Right cardiac atrium (tissue), 5 donors: Measurements from ENCODE around the gene TUT7. TPM values are rescaled to one million over a fixed set of nuclear protein-coding genes. Genes with fewer than 3 reads are reported as not detected.

Source experiments
- ATAC-seq, 2 donors: fragments of 200-7000 bp; cut with Tn5 transposase; one replicate each; pipeline versions ENCODE4 v1.8.0 to v1.9.1; 2020; ENCODE audit warnings: moderate library complexity in 2 of 2, mild to moderate bottlenecking in 1 of 2
- DNase-seq, 3 donors: peaks; one replicate each; pipeline ENCODE4 v3.0.0-alpha.2; 2020
- H3K27ac ChIP-seq: one replicate; pipeline ENCODE4 v1.5.1; 2013; ENCODE audit warnings: mild to moderate bottlenecking, low read length, control low read depth, moderate library complexity
- H3K27me3 ChIP-seq: one replicate; pipeline ENCODE4 v1.6.1; 2013; ENCODE audit not compliant: control insufficient read depth, insufficient read depth
- H3K4me1 ChIP-seq: one replicate; pipeline ENCODE4 v1.6.1; 2013; ENCODE audit warnings: low read length; ENCODE audit not compliant: control insufficient read depth, insufficient read depth
- H3K4me3 ChIP-seq: one replicate; pipeline ENCODE4 v1.5.1; 2013; ENCODE audit warnings: low read length, control low read depth
- H3K9me3 ChIP-seq: one replicate; pipeline ENCODE4 v1.6.1; 2013; ENCODE audit warnings: low read length; ENCODE audit not compliant: control insufficient read depth
- WGBS: extraction: QIAGEN DNeasy Blood & Tissue Kit; methylation state at CpG from one replicate; pipeline ENCODE4 v1.1.7; 2013; 5-methylcytosine and 5-hydroxymethylcytosine counted together
- intact Hi-C, 4 donors: fragments of 100-400 bp; cut with DNase I; formaldehyde crosslinking; loops; one replicate each; pipeline versions ENCODE4 v1.11.0 to v1.14.0; 2022 to 2023
- polyA plus RNA-seq: library from polyadenylated mRNA; stranded (reverse); fragments of 200-250 nt; gene quantifications from one replicate; pipeline ENCODE4 v1.2.3, GENCODE V29; 2013
- total RNA-seq, 4 donors: library from RNA; stranded (reverse); fragmentation: NEBNext Ultra II Directional; extraction: Animal tissue kit (Norgen Biotek cat#: 25700); gene quantifications; one replicate each; pipeline ENCODE4 v1.2.1, GENCODE V29; 2021
- donor health status: healthy with polysubstance abuse.
- donor health status: DM: no; HTN: yes; CAD: no.
- donor health status: DM: no; HTN: no; CAD: no.
- donor health status: DM: no; HTN: yes; CAD: no; lungs with severe emphysema.
- donor health status: DM: yes; HTN: yes; CAD: no.

TUT7 gene
- total and polyA plus RNA-seq, 5 donors: 8.4 to 17.0 (median 14.9) TPM

DNA sequence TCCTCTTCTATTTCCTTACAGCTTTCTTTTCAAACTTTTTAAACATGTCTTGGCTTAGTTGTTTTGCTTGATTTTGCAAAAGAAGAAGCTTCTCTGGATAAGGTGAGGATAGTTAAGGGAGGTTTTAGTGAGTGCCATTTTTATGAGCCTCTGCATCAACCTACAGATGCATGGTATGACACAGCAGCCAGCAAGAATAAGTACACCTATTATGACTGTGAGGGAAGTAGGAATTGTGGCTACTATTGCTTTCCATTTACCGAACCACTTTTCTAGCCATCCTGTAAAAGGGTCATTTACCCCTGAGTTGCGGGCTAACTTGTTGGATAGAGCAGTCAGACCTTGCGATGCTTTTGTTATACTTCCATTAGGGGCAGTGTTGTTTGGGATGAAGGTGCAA, 7.0 kb upstream of the TUT7 start:
- Histone ChIP-seq H3K4me1 (no peaks in the 10 kb centered on the region), H3K27me3 (no peaks in the 10 kb centered on the region), H3K27ac (no peak overlapping the region), H3K9me3 (no peaks in the 10 kb centered on the region), H3K4me3 (no peak overlapping the region)
- WGBS: 92% methylated on average over 3 of the region's 3 CpGs
- intact Hi-C loops: no loop called here
- no peak for ATAC-seq
- no peak for DNase-seq

DNA sequence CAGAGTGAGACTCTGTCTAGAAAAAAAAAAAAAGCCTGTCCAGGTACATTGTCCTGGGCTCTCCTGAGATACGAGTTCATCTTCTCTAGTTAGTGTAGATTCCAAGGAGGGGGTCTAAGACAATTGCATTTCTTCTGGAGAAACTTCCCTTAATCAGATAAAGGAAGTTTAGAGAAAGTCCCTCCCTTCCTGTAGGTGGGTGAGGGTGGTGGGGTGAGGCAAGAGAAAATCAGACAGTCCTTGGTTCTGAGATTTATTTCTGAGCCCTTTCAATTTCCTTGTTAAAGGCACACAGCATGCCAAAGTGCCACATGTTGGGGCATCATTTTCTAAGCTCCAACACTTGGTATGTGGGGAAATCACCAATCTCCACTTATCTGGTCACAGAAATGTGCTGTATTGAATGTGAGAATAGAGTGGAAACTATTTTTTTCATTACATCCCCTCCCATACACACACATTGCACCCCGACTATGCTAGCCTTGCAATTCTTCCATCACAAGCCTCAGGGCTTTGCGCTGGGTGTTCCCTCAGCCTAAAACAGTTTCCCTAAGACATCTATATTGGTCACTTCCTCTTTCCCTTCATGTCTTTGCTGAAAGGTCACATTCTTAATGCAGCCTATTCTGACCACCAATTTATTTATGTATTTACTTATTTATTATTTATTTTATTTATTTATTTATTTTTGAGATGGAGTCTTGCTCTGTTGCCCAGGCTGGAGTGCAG, 5.1 kb upstream of the TUT7 start:
- WGBS: 71% methylated on average over 3 of the region's 3 CpGs
- Histone ChIP-seq H3K27ac (no peak overlapping the region), H3K4me3 (no peak overlapping the region), H3K4me1 (no peaks in the 10 kb centered on the region), H3K27me3 (no peaks in the 10 kb centered on the region), H3K9me3 (no peaks in the 10 kb centered on the region)
- DNase-seq (peak in 2 of 3 donors; percentile 14 to 48), ATAC-seq (no peak)
- intact Hi-C loops: no loop called here

DNA sequence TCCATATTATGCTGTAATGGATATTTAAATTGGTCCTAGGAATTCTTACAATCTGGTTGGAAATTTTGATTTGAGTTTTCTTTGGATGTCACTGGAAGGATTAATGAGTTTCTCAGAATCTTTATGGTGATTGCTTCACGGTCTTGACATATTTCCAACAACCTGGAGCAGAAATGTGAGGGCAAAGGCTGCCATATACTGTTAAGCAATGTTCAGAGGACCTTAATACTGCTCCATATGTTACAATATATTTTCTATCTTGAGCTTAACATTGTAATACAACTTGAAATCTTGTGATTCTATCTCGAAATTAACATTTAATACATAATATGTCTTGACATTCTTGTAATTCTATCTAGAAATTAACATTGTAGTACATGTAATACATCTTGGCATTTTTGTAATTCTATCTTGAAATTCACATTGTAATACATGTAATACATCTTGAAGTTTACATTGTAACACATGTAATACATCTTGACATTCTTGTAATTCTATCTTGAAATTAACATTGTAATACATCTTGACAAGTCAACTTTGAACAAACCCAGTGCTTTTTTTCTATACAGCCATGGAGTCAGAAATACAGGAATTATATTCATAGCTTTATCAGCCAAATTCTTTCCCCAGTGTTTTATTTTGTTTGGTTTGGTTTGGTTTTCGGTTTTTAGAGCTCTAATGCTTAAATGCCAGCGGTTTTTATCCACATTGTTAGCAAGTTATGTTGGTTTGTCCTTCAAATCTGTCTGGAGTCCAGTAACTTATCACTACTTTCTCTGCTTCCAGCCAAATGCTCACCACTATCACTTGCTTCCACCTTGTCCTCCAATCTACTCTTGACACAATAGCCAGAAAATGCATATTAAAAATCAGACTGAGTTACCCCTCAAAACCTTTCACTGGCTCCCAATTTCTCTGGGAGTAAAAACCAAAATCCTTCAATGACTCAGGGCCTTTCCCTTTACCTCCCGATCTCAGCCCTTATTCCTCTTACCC, 3.0 kb upstream of the TUT7 start:
- H3K4me3 ChIP-seq: no peak overlapping the region
- ATAC-seq (no peak), DNase-seq (no peak)
- no peaks in the 10 kb centered on the region for H3K27me3 ChIP-seq
- H3K27ac ChIP-seq: no peak overlapping the region
- H3K9me3 ChIP-seq: no peaks in the 10 kb centered on the region
- 74% methylated on average over 5 of the region's 5 CpGs for WGBS
- intact Hi-C loops: no loop called here
- no peaks in the 10 kb centered on the region for H3K4me1 ChIP-seq

DNA sequence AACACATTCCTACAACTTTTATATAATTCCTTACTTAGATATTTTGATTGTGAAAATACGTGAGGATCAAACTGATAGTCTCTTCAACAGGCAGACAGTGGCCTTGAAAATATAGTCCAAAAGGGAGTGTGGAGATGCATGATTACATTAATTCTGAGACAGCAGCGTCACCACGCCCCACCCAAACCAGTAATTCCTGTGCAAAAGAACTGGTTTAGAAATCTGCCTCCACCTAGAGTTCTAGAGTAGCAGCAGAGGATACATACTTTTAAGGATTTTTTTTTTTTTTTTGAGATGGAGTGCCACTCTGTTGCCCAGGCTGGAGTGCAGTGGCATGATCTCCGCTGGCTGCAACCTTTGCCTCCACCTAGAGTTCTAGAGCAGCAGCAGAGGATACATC, 1.6 kb upstream of the TUT7 start:
- ATAC-seq: no peak
- Histone ChIP-seq H3K4me3 (no peak overlapping the region), H3K27ac (no peak overlapping the region), H3K4me1 (peaks cover 2% of the 10 kb centered on the region), H3K9me3 (no peaks in the 10 kb centered on the region), H3K27me3 (no peaks in the 10 kb centered on the region)
- 96% methylated on average over 4 of the region's 4 CpGs for WGBS
- no peak for DNase-seq
- intact Hi-C loops: no loop called here

DNA sequence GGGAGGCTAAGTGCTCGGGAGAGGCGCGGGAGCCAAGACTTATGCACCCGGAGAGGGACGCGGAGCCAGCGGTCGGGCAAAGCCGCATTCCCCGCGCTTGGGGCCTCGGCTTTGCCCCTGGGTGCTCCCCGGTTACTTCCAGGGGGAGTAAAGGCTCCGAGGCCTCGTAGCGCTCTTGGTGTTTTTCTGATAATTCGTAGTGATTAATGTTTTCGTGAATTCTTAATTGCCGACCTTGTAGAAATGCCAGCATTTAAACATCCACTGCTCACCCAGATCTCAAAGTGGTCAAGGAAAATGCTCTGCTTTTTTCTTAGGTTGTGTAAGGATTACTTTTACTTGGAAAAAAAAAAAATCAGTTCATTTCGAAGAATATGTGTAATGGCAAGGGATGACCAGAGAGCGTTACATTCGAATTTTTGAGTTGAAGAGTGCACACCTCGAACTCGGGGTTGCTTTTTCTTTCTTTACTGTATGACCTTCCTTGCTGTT, 654 bp upstream of the TUT7 start:
- ATAC-seq (peak; percentile 81 to 84), DNase-seq (no peak)
- 10% methylated on average over 24 of the region's 24 CpGs for WGBS
- H3K27me3 ChIP-seq: no peaks in the 10 kb centered on the region
- H3K4me3 ChIP-seq: peak overlapping the region; percentile 94
- H3K27ac ChIP-seq: peak overlapping the region; percentile 90
- H3K4me1 ChIP-seq: peaks cover 3% of the 10 kb centered on the region
- intact Hi-C loops: no loop called here
- H3K9me3 ChIP-seq: no peaks in the 10 kb centered on the region

DNA sequence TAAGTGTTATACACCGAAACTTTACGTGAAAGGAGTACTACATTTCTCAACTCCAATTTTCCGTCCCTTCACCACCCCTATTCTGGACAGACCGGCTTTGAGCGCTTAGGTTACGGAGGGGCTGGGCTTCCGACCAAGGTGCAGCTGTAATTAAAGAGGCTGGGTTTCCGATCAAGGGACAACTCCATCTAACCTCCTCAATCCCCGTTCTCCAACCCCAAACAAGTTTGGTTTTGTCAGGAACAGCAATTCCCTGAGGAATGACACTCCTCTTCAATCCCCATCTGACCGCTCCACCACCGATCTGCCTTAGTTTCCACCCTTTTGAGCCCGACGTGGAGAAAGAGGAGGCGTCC, 577 bp downstream of the TUT7 start:
- no peaks in the 10 kb centered on the region for H3K27me3 ChIP-seq
- H3K4me3 ChIP-seq: peak overlapping the region; percentile 94
- peak overlapping the region; percentile 94 for H3K27ac ChIP-seq
- H3K9me3 ChIP-seq: no peaks in the 10 kb centered on the region
- intact Hi-C loops: no loop called here
- under 1% methylated on average over 14 of the region's 14 CpGs for WGBS
- H3K4me1 ChIP-seq: peaks cover 3% of the 10 kb centered on the region
- ATAC-seq (peak; percentile 1 to 27), DNase-seq (peak in 1 of 3 donors; percentile 42)

DNA sequence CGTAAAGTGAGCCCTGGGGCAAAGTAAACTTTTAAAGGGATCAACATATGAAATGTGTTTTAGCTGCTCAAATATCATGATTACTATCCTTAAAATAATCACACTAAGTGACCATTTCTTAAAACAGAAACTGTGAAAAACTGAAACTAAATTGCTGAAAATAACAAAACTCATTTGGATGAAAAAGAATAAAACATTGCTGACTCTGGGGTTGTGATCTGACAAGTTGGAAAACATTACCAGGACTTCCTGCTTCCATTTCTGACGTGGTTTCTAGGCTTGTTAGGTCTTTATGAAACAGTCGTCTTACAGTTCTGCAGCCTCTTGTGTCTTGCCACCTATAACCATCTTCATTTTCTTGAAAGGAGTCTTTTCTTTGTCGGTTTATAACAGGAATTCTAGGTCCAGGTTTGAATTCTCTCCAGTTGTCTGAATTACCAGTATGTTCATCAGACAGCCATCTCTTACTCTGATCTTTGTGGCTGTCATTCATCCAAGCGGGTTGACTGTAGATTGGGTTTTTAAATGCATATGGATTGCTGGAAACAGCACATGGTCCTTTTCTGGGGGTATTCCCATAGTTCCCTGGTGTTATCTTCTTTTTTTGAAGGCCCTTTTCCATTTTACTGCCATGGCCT, 1.7 kb downstream of the TUT7 start:
- peaks cover 3% of the 10 kb centered on the region for H3K4me1 ChIP-seq
- peak overlapping the region; percentile 94 for H3K4me3 ChIP-seq
- ATAC-seq (no peak), DNase-seq (no peak)
- 48% methylated on average over 5 of the region's 5 CpGs for WGBS
- no peaks in the 10 kb centered on the region for H3K27me3 ChIP-seq
- H3K9me3 ChIP-seq: no peaks in the 10 kb centered on the region
- no peak overlapping the region for H3K27ac ChIP-seq
- intact Hi-C loops: no loop called here

DNA sequence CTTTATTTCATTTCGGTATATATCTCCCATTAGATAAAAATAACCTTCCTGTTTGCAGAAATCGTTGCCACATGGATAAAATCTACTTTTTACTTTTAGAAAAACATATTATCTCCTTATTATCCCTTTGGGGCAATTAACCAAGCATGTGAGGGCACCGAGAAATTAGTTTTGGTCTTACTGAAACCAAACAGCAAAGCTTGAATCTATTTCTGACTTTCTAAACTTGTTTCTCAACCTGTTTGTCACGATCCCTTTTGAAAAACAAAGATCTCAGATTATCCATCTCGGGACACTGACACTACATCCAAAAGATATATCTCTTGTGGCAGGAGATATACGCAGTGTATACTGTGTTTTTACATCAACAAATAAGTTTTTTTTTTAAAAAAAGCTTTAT, 2.3 kb downstream of the TUT7 start:
- no peak for DNase-seq
- Histone ChIP-seq H3K27ac (no peak overlapping the region), H3K4me1 (peaks cover 3% of the 10 kb centered on the region), H3K9me3 (no peaks in the 10 kb centered on the region), H3K27me3 (no peaks in the 10 kb centered on the region), H3K4me3 (peak overlapping the region; percentile 94)
- WGBS: 48% methylated on average over 6 of the region's 6 CpGs
- no peak for ATAC-seq
- intact Hi-C loops: no loop called here

DNA sequence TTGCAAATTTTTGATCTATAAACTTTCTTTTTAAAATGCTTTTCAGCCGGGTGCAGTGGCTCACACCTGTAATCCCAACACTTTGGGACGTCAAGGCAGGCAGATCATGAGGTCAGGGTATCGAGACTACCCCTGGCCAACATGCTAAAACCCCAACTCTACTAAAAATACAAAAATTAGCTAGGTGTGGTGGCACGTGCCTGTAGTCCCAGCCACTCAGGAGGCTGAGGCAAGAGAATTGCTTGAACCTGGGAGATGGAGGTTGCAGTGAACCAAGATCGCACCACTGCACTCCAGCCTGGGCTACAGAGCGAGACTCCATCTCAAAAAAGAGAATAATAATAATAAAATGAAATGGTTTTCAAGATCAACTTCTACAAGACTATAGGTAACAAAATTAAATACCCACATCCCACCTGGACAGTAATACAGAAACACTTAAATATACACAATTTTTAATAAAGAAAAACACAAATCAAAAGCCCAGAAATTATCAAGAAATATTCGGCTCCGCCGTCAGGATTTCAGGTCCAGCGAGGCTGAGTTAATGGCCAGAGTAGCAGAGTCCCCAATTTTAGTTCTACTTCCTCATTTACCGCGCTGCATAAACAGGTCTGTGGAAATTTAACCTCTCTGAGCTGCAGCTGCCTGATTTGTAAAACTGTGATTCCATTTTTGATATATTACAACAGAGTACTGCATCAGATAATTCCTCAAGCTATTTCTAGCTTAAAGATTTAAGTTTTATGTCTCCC, 4.0 kb downstream of the TUT7 start:
- no peaks in the 10 kb centered on the region for H3K9me3 ChIP-seq
- no peak overlapping the region for H3K27ac ChIP-seq
- no peaks in the 10 kb centered on the region for H3K27me3 ChIP-seq
- WGBS: 85% methylated on average over 12 of the region's 12 CpGs
- ATAC-seq: no peak
- intact Hi-C loops: no loop called here
- DNase-seq: no peak
- H3K4me1 ChIP-seq: peaks cover 3% of the 10 kb centered on the region
- H3K4me3 ChIP-seq: no peak overlapping the region

DNA sequence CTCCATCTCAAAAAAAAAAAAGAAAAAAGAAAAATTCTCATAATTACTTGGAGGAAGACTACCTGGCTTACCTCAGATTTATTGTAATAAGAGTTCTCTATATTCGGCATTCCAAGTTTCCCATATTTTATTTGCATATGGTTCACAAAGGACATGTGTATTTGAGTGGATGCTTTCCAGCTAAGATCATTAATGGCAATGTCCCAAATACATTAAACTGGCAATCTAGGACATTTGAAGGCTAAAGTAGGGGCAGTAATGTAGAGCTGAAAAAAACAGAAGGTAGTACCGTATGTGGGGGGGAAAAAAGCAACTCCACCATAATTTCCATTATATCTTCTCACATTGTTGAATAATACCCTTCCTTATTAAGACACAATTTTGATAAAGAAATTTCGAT, 4.9 kb downstream of the TUT7 start:
- intact Hi-C loops: no loop called here
- ATAC-seq: no peak
- H3K4me1 ChIP-seq: peaks cover 3% of the 10 kb centered on the region
- H3K27me3 ChIP-seq: no peaks in the 10 kb centered on the region
- H3K9me3 ChIP-seq: no peaks in the 10 kb centered on the region
- no peak overlapping the region for H3K4me3 ChIP-seq
- H3K27ac ChIP-seq: no peak overlapping the region
- no peak for DNase-seq
- 57% methylated on average over 3 of the region's 3 CpGs for WGBS
